ENCODE data around the gene CEP250.
A peak's percentile ranks its signal among the peaks of the same experiment; 100 is the strongest.

The CEP250 gene

GRCh38 chr20:35476288-35476687 is 20.9 kb downstream of the CEP250 start:
- TF ChIP-seq, protein P1, sequence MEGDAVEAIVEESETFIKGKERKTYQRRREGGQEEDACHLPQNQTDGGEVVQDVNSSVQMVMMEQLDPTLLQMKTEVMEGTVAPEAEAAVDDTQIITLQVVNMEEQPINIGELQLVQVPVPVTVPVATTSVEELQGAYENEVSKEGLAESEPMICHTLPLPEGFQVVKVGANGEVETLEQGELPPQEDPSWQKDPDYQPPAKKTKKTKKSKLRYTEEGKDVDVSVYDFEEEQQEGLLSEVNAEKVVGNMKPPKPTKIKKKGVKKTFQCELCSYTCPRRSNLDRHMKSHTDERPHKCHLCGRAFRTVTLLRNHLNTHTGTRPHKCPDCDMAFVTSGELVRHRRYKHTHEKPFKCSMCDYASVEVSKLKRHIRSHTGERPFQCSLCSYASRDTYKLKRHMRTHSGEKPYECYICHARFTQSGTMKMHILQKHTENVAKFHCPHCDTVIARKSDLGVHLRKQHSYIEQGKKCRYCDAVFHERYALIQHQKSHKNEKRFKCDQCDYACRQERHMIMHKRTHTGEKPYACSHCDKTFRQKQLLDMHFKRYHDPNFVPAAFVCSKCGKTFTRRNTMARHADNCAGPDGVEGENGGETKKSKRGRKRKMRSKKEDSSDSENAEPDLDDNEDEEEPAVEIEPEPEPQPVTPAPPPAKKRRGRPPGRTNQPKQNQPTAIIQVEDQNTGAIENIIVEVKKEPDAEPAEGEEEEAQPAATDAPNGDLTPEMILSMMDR (IDR thresholded peaks at IDR 0.05; ENCODE audit: insufficient read depth, low read depth, low read length, missing control alignments): no peak
- DNase-seq (ENCODE audit: low read depth): no peak
- H3K4me3 ChIP-seq (ENCODE audit: low read depth, low read length): no peak overlapping the region

DNA sequence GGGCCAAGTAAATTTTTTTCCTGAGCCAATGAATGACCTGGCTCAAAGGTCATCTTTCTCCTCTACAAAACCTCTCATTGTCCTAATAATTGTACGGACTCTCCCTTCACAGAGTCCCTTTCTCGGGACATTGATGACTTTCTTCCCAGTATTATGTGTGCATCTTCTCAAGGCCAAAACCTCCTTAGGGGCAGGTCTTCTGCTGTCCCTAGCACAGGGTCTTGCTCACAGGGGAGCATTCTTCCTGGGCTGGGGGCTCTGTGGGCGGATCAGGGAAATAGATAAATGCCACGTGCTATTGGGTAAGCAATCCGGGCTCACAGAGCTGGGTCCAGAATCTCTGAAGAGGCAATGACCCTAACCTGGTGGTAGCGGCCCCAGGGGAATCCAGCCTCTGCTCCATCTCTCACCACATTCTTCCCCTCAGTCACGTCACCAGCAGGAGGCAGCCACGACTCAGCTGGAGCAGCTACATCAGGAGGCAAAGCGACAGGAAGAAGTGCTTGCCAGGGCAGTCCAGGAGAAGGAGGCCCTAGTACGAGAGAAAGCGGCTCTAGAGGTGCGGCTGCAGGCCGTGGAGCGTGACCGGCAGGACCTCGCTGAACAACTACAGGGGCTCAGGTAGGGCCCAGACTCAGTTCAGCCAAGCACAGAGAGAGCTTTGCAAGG is 23.5 kb downstream of the CEP250 start:
- peak; percentile 23 for DNase-seq (ENCODE audit: low read depth)
- TF ChIP-seq, protein P1 (IDR thresholded peaks at IDR 0.05; ENCODE audit: insufficient read depth, low read depth, low read length, missing control alignments): no peak
- no peak overlapping the region for H3K4me3 ChIP-seq (ENCODE audit: low read depth, low read length)

GRCh38 chr20:35479798-35480197 is 24.4 kb downstream of the CEP250 start:
- no peak for DNase-seq (ENCODE audit: low read depth)
- H3K4me3 ChIP-seq (ENCODE audit: low read depth, low read length): no peak overlapping the region
- TF ChIP-seq, protein P1 (IDR thresholded peaks at IDR 0.05; ENCODE audit: insufficient read depth, low read depth, low read length, missing control alignments): no peak

GRCh38 chr20:35487479-35487878 is 32.1 kb downstream of the CEP250 start:
- TF ChIP-seq, protein P1 (IDR thresholded peaks at IDR 0.05; ENCODE audit: insufficient read depth, low read depth, low read length, missing control alignments): no peak
- H3K4me3 ChIP-seq (ENCODE audit: low read depth, low read length): no peak overlapping the region
- DNase-seq (ENCODE audit: low read depth): no peak

DNA sequence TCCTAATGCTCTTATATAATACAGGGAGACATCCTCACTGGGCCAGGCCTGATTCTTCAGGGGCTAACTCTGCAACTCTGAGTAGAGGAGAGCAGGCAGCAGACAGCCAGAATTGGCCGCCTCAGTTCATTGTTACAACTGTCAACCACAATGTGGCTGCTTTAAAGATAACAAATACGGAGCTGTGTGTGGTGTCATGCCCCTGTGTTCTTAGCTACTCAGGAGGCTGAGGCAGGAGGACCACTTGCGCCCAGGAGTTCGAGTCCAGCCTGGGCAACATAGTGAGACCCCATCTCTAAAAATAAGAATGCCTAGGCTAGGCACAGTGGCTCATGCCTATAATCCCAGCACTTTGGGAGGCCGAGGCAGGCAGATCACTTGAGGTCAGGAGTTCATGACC is 34.3 kb downstream of the CEP250 start:
- H3K4me3 ChIP-seq (ENCODE audit: low read depth, low read length): peak overlapping the region; percentile 99
- DNase-seq (ENCODE audit: low read depth): no peak
- TF ChIP-seq, protein P1 (IDR thresholded peaks at IDR 0.05; ENCODE audit: insufficient read depth, low read depth, low read length, missing control alignments): no peak

DNA sequence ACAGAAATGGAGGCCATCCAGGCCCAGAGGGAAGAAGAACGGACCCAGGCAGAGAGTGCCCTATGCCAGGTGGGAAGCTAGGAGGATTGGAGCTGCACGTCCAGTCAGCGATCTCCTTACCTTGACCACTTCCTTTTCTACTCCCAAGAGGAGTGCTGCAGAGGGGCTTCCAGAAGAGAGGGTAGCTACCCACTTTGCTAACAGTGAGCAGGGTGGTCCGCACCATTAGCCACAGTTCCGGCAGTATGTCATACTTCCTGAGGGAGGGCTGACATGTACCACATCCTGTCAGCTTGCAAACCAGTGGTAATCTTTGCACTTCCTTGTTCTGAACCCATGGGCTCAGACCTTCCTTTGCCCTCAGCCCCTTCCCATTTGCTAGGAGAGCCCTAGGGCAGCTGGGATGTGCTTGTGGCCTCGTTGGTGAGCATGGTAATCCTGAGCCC is 35.4 kb downstream of the CEP250 start:
- TF ChIP-seq, protein P1 (IDR thresholded peaks at IDR 0.05; ENCODE audit: insufficient read depth, low read depth, low read length, missing control alignments): no peak
- DNase-seq (ENCODE audit: low read depth): peak; percentile 86
- H3K4me3 ChIP-seq (ENCODE audit: low read depth, low read length): peak overlapping the region; percentile 99

GRCh38 chr20:35491823-35492222 is 36.4 kb downstream of the CEP250 start:
- no peak for DNase-seq (ENCODE audit: low read depth)
- H3K4me3 ChIP-seq (ENCODE audit: low read depth, low read length): peak overlapping the region; percentile 99
- TF ChIP-seq, protein P1 (IDR thresholded peaks at IDR 0.05; ENCODE audit: insufficient read depth, low read depth, low read length, missing control alignments): no peak

Measured in GM12865 (cell line).